Medulla oblongata (tissue), 1 donor: Measurements from ENCODE around the gene BEST2.

Source experiments
- DNase-seq: peaks from one replicate; pipeline ENCODE4 v3.0.0-alpha.2; 2015; ENCODE audit errors: extremely low spot score

The BEST2 gene

GRCh38 chr19:12769689-12770088 lies 18.1 kb downstream of the BEST2 start:
- DNase-seq, result no peak

DNA sequence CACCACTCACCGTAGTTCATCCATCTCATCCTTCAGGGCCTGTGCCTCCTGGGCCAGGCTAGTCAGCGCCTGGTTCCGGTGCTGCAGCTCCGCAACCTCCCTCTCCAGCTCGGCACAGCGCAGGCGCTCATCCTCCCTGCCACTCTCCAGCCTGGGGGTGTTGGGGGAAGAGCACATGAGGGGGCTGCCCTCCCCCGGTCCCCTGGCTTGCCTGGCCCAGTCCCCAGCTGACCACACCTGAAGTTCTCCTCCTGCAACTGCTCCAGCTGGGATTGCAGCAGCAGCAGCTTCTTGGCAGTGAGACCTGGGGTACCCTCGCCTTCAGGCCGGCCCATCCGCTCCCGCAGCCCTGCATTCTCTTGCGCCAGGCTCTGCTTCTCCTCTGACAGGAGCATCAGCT lies 19.3 kb downstream of the BEST2 start:
- no peak for DNase-seq

DNA sequence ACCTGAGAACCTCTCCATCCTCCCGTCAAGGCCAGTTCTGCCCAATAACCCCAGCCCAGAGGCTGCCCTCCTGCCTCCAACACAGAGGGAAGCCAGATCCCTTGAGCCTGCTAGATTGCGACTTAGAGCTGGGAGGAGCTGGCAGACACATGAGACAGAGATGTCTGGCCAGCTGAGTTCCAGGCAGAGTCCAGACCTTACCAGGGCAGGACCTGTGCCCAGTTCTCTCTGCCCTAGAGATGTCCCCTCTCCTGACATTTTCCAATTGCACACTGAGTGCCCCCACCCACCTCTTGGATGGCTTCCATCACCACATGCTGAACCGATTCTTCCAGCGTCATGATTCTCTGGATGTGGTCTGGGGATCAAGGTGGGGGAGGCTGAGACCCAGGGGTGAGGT lies 20.7 kb downstream of the BEST2 start:
- DNase-seq, result no peak

DNA sequence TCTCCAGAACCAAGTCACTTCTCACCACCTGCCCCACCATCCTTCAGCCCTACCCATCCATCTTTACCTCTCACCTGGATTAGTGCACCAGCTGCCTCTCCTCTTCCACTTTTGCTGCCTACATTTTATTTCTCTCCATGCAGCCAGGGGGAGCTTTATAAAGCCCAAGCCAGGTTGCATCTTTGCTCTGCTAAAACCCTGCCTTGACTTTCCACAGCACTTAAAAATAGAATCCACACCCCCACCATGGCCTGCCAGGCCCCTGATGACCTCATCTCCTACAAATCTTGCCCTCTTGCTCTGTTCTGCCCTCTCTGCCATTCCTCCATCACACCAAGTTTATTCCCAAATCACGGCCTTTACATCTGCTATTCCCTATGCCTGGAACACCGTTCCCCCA lies 22.0 kb downstream of the BEST2 start:
- no peak for DNase-seq

GRCh38 chr19:12774588-12775555 lies 23.3 kb downstream of the BEST2 start, which contains the start of gene HOOK2:
Gene HOOK2, minus strand, starts transcription at chr19:12775552. Its CDS starts 103 bp downstream, at chr19:12775449.
- no peak for DNase-seq

DNA sequence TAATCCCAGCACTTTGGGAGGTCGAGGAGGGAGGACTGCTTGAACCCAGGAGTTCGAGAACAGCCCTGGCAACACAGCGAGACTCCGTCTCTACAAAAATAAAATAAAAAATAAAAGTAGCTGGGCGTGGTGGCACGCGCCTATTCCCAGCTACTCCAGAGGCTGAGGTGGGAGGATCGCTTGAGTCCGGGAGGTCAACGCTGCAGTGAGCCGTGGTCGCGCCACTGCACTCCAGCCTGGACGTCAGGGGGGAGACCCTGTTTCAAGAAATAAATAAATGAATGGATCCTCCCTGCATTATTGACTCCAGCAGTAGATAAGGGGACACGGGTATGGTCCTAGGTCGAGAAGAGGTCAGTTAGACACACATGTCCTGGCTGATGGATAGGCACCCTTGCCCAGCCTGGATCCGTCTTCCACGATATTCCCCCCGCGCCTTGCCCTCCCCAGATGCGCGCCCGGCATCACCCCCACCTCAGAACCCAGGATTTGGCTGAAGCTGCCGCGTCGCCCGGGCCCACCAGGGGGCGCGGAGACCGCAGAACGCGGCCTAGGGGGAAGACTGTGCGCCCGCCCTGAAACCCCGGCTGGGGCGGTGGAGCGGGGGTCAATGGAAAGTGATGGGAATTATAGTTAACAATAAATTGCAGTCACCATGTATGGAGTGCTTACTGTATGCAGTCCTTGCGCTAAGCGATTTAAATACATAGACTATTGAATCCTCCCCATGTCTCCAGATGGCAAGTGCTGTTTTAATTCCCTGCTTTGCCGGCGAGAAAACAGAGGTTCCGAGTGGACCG lies 25.8 kb downstream of the BEST2 start:
- DNase-seq, result peak; percentile 84

DNA sequence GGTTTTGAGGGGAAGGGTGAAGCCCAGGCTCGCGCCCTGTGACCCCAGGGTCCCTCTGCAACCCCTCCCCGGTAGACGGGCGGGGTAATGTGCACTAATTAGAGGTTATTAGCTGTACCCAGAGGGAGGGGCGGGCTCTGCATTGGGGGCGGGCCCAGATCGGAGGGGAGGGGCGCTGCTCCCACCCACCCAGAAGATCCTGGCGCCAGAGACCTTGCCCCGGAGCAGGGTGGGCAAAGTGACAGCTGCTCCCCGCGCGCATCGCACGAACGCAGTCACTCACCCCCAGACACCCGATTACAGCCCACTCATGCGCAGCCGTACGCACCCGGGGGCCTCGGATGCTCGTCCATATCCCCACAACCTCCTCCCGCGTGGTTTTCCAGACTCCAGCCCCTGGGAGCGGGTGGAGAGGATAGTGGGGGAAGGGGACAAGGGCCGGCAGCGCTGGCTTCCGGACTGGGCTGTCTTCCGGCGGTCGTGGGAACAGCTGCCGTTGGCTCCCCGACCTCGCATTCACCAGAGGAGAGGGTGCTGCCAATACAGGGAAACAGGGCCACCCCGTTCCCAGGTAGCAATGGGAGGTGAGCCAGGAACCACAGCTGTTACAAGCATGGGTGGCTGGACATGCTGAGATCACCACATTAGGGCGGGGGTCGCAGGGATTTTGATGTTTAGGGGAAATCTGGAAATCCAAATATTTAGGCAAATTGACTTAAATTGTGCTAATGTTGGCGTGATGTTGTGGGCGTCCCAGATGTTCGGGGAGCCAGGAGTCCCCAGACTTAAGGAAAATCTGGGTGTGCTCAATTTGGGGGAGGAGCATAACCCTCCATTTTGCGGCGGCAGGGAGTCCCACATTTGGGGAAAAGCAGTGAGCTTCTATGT lies 26.7 kb downstream of the BEST2 start:
- peak; percentile 43 for DNase-seq

DNA sequence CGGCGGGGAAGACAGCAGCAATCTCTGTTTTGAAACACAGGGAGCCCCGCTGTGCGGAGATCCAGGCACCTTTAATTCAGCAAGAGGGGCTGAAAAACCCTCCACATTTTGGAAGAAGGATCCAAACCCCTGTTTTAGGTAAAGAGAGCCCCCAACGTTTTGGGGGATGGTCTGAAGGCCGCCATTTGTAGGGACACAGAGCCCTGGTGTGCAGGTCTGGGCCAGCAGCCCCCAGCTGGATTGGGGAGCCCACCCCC lies 27.2 kb downstream of the BEST2 start:
- no peak for DNase-seq

GRCh38 chr19:12779162-12779993 lies 27.8 kb downstream of the BEST2 start:
- peak; percentile 46 for DNase-seq

DNA sequence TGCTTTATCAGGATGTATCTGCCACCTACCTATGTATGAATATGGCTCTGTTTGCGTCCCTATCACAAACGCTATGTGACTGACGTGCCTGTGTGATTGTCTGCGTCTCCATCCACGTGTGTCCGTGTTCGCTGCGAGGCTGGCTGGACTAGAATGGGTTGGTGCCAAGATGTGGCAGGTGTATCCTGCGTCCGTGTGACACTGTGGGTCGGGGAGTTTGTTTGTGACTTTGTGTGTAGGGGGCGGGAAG lies 30.5 kb downstream of the BEST2 start:
- DNase-seq, result no peak

DNA sequence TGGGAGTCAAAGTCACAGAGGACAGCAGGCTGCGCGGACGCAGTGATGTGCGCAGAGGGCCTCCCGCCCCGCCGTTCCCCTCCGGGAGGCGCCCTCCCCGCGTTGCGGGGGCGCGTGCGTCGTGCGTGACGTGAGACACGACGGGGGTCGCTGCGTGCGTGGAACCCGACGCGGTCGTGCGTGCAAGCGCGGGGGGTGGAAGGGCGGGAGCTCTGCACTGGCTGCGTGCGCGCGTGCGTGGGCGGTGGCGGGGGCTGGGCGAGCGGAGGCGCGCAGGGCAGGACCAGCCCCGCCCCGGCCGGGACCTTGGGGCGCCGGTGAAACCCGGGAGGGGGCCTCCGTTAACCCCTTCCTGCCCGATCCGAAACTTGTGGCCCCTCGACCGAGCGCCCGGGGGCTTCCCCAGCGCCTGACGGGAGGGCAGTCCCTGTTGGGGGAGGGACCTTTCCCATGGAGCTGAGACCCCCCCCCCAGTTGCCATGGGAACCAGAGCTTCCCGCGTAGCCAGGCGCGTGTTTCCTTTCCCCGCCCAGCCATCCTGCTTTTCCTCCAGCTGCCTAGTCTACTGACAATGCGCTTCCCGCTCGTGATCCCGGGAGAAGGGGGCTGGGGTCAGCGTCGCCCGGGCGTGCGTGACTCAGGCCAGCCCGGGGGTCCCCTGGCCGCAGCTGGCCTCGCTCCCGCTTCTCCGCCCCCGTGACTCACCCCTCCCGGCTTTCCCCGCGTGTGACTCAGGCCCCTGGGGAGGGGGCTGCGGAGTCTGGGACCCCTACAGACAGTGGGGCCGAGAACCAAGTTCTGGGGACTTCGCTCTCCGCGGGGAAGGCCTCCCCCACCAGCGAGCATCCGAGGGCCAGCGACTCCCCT lies 31.1 kb downstream of the BEST2 start:
- DNase-seq, result peak; percentile 86

GRCh38 chr19:12783291-12783848 lies 31.8 kb downstream of the BEST2 start:
- DNase-seq, result no peak

- DNase-seq, result peak; percentile 17
These were observed 32.3 kb downstream of the BEST2 start for GRCh38 chr19:12783849-12784393.

DNA sequence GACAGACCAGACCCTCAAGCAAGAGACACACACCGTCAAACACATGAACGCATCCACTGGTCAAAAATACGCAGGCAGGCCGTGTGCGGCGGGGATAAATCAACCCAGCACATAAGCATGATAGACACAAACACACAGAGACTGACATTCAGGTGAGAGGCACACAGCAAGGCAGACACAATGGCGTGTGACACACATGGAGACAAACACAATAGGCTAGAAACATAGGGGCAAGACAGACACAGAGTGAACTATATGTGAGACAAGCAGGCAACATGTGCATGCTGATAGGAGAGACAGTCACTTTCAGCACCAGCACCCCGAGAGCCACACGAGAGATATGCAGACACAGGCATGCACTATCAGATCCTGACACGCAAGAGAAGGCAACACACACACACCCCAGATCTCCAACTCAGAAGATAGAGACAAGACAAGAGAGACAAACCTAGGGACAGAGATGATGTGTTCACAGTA lies 32.8 kb downstream of the BEST2 start:
- DNase-seq, result no peak

DNA sequence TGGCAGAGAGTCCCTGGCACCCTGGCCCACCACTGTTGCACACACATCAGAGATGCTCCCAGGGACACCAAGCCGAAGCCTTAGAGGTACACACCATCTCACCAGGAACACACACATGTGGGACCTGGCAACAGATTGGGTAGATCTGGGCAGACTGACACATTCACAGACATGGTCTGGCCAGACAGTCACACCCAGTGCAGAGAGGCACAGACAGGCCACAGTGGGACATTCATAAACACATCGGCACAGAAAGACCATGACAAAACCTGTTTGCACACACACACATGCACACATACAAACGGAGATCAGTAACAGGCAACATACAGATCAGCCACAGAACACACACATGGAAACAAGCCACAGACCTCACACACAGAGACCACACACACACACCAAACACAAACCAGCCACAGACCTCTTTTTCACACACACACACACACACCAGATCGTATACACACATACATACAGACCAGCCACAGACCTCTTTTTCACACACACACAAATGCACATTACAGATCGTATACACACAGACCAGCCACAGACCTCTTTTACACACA lies 33.4 kb downstream of the BEST2 start:
- no peak for DNase-seq

DNA sequence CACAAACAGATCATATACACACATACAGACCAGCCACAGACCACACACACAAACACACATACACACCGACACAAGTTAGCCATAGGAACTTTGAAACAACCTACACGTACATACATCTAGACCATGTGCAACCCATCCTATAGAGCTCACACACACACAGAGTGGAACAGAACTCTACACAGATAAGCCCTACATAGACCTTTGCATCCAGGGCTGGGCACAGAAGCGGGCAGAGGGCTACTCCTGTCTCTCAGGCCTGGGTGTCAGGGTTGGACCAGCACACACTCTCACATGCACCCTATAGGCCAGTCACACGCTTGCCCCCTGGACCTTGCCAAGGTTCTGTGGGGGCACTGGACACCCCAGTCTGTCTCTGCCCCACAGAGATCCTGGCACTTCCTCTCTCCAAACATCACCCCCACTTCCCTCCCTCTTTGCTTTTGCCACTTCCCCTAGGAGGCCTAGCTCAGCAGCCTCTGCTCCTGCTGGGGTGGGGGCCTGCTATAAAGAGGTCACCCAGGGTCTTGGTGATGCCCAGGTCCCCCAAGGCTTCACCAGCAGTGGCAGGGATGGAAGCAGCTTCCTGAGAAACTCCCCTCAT lies 33.9 kb downstream of the BEST2 start:
- peak; percentile 79 for DNase-seq

DNA sequence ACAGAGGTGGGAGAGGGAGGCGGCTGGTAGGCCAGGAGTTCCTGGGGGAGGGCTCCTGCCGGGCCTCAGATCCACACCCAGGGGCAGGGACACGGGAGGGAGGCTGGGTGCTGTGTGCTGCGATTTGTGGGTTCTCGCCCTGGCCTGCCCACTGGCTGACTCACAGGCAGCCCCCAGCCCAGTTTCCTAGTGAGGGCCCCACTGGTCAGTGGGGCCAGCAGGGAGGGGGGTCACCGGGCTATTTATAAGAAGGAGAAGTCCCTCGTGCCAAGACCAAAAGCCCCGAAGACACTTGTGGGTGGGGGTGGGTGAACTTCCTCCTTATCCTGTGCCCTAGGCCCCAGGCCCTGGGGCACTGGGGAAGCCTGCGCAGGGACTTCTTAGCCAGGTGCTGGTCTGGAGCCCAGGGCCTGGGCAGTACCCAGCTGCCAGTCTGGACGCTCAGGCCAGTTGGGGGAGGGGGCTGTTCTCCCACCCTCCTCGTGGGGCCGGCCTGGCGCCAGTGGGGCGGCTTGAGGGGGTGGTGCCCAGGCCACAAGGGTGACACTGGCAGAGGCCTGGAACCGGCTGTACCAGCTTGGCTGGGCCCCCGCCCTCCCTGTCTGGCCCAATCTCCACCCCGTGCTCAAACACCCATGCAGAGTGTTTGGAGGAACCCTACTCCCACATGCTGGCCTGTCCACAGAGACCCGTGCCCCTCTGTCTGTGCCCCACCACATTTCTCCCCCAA lies 34.7 kb downstream of the BEST2 start:
- peak; percentile 87 for DNase-seq

- DNase-seq, result peak; percentile 31
These were observed 35.4 kb downstream of the BEST2 start for GRCh38 chr19:12786952-12787351.
